GM19193 (cell line): ENCODE measurements around the gene HERC2.

Source experiments
- POLR2A ChIP-seq: IDR thresholded peaks from 4 replicates; pipeline ENCODE4 v1.6.1; 2011; ENCODE audit not compliant: insufficient read depth, insufficient read length; ENCODE audit errors: extremely low read depth

The HERC2 gene

GRCh38 chr15:28066231-28066630, 255.7 kb downstream of the HERC2 start:
- TF ChIP-seq POLR2A: no peak
